ENCODE results near the gene HIVEP3.
A peak's percentile ranks its signal among the peaks of the same experiment; 100 is the strongest.

The HIVEP3 gene

DNA sequence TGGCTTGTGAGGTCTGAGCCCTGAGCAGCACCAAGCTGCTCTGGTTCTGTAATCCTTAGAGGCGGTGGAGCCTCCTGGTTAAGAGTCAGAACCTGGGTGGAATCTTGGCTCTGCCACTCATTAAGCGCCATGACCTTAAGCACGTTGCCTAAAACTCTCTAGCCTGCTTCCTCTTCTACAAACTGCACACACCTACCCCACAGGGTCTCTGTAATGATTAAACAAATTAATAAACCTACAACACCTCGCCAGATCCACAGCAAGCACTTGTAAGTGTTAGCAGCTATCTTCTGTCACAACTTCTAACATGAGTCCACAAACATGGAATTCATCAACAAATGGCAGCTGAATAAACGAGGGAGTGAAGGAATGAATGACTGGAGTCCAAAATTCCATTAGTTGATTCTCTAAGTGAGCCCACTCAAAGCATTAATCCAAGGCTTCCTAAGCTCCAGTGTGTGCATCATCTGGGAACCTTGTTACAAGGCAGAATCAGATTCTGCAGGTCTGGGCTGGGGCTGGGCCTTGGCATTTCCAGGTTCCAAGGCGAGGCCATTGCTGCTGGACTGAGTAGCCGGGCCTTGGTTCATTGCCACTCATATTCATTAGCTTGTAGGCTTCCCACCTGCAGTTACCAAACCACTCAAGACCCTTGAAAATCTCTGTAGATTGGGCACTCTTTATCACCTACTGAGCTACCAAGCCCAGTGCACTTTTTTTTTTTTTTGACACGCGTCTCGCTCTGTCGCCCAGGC lies 168.6 kb downstream of the HIVEP3 start:
- no peak for DNase-seq

DNA sequence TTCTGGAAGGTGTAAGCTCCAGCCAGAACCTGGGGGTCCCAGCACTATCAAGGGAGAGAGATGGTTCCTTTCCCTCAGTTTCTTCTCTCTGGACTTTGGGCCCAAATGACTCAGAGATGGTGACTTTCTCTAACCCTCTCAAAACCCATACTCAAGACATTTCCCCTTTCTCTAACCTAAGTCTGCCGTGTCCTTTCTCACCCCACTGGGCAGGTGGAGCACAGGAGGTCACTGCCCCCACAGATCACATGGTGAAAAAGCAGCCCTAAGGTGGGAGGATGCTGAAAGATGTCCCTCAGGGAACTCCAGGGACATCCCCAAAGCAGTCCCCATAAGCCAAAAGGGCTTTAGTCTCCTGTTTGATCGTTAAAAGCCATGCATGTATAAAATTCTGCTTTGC lies 173.7 kb downstream of the HIVEP3 start:
- no peak for DNase-seq

DNA sequence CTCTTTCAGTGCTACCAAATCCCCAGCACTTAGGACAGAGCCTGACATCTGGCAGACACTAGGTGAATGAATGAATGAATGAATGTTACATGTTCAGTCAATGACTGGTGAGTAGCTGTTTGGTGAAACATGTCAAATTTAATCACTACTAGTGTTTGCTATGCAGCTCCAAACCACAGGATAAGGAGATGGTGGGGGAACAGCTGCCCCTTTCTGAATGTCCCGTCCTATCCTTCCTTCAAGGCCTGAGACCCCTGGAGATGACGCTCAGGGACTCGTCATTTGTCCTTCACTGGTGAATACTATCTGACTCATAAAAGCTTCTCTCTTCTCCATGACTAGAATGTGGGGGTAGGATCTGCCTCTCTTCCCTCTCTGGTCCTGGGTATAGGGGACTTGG lies 175.4 kb downstream of the HIVEP3 start:
- no peak for DNase-seq

DNA sequence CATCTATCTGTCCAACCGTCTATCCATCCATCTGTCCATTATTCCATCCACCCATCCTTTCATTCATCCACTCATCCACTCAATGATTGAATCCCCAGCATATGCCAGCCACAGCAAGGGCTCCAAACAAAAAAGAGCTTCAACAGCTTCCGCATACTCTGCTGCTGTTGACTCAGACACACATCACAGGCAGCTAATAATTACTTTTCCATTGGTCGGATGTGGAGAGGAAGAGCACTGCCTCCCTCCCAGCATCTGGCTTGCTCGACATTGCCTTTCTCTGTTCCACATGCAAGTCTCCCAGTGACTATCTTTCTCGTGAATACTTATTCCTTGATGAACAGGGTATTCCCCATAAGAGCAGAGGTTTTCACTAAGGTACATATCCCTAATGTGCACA lies 176.5 kb downstream of the HIVEP3 start:
- DNase-seq, result no peak

- DNase-seq, result no peak
Observed at GRCh38 chr1:41741244-41741643, 177.5 kb downstream of the HIVEP3 start.

- DNase-seq, result no peak
Observed at GRCh38 chr1:41740630-41741239, 178.0 kb downstream of the HIVEP3 start.

DNA sequence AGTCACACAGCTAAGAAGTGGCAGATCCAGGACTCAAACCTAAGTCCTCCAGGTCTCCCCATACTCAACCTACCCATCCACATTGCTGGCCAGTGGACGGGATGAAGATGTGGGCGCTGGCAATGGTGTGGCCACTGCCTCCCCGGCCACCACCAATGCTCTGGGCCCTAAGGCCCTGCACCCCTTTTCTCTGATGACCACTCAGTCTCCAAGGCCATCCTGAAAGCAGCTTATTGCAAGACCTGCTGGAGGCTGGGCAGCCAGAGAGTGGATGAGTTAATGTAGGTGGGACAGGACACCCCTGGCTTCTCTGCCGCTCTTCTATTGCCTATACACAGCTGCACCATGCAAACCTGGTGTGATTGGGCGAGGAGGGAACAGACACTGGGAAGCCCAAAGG lies 178.7 kb downstream of the HIVEP3 start:
- DNase-seq, result no peak

- DNase-seq, result peak; percentile 79
Observed at GRCh38 chr1:41739061-41739955, 179.4 kb downstream of the HIVEP3 start.

DNA sequence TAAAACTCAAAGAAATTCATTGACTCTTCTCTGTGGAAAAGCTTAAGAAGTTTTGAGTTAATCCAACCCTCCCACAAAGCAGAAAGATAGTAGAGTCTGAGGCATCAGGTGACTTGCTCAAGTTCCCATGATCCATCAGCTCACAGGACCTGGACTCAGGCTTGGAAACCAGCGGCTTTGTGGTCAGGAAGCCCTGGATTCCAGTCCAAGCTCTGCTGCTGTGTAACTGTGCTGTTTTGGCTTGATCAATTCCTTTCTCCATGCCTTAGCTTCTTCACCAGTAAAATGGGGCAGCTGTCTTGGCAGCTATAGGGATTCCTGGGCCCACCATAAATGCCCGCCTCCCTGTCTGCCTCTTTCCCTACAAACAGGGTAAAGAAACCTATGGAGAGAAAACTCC lies 180.2 kb downstream of the HIVEP3 start:
- no peak for DNase-seq

DNA sequence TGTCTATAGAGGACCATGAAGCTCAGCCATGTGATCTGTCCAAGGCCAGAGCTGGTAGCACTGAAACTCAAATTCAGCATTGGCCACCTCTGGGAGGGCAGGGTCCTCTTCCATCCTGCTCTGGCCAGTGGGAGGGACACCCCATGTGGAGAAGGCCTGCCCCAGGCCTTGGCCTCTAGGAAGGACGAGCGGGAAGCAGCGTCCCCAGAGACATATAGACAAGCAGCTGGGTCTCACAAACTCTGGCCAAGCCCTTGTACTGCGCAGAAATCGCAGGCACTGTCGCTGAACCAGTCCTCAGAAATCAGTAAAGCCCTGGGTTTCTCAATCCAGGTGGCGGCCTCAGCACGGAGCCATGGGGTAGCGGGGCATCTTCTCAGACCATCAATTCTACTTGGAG lies 180.7 kb downstream of the HIVEP3 start:
- DNase-seq, result no peak

DNA sequence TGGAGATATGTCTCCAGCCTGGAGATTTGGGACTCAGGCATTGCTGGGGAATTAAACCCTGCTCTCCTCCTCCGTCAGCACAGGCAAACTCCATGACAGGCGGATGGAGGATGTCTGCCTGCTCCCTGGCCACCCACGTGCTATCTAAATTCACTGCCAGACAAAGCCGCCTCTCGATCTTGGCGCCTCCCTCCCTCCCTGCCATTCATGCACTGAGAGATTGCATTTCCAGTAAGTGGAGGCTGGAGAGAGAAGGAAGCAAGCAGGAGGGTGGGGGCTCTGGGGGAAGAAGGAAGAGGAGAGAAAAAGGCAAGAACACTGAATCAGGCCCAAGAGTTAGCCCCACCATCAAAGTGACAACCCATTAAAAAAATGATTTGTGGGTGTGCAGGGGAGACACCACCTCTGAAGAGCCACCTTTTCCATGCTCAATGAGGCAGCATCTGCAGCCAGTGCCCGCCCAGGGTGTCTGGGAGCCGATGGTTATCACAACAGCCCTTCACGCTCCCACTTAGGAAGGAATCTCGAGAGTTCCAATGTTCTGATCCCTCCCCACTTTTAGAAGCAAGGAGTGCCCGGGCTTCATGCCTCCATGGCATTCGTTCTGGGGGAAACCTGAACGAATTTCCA lies 183.0 kb downstream of the HIVEP3 start:
- no peak for DNase-seq

DNA sequence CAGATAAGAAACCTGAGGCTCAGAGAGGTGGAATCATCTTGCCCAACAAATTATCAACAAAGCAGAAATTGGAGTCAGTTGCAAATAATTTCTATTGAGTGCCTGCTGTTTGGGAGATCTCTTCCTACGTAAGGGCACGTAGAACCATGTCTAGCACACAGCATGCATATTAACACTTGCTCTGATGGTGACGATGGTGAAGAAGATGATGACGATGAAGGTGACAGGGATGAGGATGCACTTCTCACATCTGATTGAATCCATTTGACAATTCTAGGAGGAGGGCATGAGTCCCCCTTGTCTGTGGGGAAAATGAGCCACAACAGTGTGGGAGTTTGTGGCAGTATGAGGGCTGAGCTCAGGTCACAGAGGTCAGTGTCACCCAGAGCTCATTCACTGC lies 183.6 kb downstream of the HIVEP3 start:
- DNase-seq, result no peak

GRCh38 chr1:41734201-41734970 lies 184.3 kb downstream of the HIVEP3 start:
- DNase-seq, result no peak

DNA sequence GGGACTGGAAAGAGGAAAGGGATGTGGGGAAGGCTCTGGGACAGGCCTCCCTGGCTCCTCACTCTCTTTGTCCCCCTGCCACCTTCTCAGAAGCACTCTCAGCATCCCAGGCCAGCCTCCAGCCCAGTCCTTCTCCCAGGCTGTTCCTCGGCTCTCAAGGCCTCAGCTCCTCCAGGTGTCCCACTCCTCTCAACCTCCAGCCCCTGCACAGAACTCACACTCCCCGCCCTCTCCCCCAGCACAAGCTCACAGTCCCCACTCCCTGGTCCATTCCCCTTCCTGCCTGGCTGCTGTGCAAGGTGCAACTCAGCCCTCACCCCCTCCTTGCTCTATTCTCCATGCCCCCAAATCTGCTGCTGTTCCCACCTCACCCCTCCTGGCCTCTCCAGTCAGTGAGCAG lies 185.0 kb downstream of the HIVEP3 start:
- no peak for DNase-seq

DNA sequence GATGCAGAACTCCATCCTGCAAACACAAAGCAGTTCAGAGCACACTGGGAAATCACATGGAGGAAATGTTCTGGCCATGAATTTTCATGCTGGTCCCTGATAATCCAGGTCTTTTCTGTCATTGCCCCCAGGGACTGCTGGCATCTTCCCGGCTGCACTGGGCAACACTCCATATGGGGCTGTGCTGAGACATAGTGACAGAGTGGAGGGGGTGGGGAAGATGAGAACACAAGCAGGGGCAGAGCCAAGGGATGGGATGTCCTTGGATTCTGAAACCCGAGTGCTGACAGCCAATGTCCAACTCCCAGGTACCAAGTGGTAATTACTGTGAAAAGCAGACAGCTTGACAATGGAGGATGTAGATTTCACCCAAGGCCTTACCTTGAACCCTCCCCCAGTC lies 185.7 kb downstream of the HIVEP3 start:
- DNase-seq, result no peak

DNA sequence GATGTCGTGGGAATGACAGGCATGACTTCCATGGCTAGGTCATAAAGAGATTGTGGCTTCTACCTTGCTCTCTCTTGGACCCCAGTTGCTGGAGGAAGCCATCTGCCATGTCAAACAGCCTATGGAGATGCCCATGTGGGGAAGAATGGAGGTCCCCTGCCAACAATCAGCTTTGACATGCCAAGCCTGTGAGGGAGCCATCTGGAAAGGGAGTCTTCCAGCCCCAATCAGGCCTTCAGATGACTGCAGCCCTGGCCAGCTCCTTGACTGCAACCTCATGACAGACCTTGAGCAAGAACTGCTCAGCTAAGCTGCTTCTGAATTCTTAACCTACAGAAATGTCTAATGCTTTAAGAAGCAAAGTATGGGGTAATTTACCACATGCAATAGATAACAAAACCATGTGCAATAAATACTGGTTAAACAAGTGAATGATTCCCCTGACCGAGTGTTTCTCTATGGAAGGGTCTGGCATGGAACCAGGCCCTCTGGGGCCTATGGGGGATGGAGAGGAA lies 187.1 kb downstream of the HIVEP3 start:
- DNase-seq, result peak; percentile 42

- no peak for DNase-seq
Observed at GRCh38 chr1:41730806-41731205, 187.9 kb downstream of the HIVEP3 start.

GRCh38 chr1:41728403-41729202 lies 190.1 kb downstream of the HIVEP3 start:
- no peak for DNase-seq

- DNase-seq, result no peak
Observed at GRCh38 chr1:41727749-41728115, 191.0 kb downstream of the HIVEP3 start.

- peak; percentile 50 for DNase-seq
Observed at GRCh38 chr1:41726899-41727748, 191.6 kb downstream of the HIVEP3 start.

Measured in hematopoietic multipotent progenitor cell treated with erythropoietin and hydrocortisone succinate and interleukin-3 and kit ligand, for 6 days (in vitro differentiated cells).